Activated T-cell treated with anti-CD3 and anti-CD28 coated beads, Interleukin-2, amount 50 U/mL, for 1 hour (primary cell): ENCODE data around the gene KCNA3.
A peak's percentile ranks its signal among the peaks of the same experiment; 100 is the strongest.
"Not testable (repeated sequence)": the region's sequence is repeated elsewhere in the genome, so short reads cannot be mapped to it uniquely, and the experiment has no call there.

Experiments used
- DNase-seq: peaks from one replicate; pipeline ENCODE4 v3.0.0-alpha.2; 2020

The KCNA3 gene

DNA sequence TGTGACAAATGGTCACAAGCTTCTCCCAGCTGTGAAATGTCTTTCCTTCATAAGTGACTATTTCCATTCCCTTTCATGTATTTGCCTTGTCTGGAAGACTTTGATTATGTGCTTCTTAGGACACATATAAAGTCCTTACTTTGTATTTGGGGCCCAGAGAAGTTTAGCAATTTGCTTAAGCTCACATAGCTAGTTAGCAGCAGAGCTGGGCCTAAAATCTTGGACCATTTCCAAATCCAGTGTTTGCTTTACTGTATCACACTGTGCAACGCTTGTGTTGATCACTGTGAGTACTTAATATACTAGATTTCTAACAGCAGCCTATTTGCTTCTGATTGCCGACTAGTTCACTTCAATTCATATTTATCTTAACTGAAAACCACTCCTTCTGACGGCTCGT, 2.2 kb upstream of the KCNA3 start:
- no peak for DNase-seq

DNA sequence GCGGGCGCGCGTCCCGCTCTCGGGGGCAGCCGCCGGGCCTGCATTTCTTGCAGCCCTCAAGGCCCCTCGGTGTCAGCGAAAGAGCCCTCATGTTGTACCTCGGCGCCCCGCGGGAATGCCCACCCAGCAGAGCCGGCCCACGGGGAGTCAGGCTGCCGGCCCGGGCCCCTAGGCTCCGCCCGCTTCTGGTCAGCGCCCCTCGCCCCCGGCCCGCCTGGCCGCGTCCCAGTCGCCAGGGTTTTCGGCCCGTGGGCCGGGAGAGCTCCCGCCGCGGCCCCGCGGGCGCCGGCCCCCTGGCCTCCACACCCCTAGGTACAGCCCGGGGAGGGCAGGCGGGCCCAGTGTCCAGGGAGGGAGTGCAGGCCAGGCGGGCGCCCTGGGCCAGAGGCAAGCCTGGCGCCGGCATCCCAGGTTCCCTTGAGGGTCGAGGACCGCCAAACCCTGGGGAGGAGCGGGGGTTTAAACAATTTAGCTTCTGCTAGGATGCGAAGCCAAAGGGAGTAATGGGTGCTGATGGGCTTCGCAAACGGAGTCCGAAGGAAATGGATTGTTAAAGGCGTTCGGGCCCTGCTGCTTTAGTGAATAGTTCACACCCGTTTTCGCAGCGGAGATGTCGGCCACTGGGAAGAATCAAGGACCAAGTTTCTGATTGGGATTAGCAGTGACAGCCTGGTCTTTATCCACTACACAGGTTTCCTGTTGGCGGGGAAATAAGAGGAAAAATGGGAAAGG, 486 bp upstream of the KCNA3 start:
- DNase-seq = no peak

DNA sequence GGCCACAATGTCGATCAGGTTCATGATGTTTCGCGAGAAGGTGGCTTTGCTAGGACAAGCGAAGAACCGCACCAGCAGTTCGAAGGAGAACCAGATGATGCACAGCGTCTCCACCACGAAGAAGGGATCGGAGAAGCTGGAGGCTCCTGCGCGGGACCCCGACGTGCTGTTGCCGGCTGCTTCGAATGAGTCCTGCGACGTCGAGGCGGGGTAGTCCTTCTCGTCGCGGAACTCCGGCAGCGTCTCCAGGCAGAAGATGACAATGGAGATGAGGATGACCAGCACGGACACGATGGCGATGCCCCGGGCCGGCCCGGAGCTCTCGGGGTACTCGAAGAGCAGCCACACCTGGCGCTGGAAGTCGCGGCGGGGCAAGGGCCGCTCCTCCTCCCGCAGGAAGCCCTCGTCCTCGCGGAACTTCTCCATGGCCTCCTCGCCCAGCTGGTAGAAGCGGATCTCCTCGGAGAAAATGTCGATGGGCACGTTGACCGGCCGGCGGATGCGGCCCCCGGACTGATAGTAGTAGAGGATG, 869 bp downstream of the KCNA3 start:
- DNase-seq = no peak

DNA sequence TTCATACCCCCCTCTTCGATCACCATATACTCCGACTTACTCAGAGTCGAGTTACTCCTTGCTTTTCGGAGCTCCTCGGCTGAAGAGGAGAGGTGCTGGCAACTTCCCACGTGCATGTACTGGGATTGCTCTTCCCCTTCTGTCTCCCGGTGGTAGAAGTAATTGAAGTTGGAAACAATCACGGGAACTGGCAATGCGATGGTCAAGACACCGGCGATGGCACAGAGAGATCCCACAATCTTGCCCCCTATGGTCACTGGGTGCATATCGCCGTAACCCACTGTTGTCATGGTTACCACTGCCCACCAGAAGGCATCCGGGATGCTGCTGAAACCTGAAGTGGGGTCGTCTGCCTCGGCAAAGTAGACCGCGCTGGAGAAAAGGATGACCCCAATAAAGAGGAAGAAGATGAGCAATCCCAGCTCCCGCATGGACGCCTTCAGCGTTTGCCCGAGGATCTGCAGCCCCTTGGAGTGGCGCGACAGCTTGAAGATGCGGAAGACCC, 1.5 kb downstream of the KCNA3 start:
- DNase-seq = peak; percentile 54

DNA sequence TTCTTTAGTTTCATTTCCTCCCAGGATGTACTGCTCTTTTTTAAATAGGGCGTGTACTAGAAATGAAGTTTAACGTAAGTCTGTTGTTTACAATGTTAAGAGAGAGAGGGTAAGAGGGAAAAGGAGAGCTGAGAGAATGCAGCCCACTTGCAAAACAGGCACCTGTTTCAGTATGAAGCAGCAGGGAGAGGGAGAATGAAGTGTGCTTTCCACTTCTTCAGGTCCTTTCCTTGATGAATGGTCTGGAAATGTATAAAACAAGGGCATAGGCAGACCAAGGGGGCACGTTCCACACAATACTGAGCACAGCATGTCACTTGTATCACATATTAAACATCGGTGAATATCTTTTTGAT, 2.0 kb downstream of the KCNA3 start:
- no peak for DNase-seq

DNA sequence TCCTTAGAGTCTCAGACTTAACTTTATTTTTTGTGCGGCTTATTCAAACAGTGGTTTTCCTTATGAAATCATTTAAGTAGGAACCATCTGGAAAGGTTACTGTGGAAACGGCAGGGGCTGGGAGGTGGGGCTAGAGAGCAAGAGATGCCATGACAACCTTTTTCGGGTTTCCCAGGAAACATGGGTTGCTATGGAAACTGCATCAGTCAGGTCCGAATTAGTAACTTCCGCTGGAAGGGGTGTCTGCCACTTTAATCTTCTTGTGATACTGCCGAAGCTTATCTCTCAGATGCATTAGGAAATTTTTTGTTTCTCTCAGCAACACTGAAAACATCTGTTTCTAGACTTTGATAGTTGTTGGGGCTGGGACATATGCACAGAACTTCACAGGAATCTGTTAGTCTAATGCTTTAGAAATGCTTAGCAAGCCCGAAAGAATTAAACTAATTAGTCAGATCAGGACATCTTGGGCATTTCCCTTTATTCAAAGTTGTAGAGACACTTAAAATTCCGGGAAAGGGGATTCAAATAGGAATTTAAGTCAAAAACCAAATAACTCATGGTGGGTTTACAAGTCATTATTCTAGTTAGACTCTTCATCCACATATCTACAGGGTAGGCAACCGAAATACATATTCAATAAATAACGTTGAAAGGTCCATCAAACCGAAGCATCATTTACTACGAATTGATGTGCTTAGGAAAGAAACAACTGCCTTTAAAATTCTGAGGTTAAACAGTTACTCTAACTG, 2.6 kb downstream of the KCNA3 start:
- peak; percentile 59 for DNase-seq

DNA sequence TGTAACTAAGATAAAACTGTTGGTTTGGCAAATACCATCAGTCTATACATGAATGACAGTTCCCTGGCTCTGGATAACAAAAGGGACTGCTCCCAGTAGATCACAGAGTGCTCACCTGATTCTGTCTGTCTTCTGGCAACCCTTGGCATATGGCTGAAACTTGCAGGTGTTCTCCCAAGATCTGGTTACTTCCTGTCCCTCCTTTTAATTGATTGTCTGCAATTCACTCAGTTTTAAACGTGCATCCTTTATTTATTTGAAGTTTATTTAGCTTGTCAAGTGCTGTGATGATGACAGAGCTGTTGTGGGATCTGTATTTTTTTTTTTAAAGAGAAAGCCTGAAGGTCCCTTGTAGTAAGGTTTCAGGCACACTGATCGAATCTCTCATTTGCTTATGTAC, 3.4 kb downstream of the KCNA3 start:
- no peak for DNase-seq

DNA sequence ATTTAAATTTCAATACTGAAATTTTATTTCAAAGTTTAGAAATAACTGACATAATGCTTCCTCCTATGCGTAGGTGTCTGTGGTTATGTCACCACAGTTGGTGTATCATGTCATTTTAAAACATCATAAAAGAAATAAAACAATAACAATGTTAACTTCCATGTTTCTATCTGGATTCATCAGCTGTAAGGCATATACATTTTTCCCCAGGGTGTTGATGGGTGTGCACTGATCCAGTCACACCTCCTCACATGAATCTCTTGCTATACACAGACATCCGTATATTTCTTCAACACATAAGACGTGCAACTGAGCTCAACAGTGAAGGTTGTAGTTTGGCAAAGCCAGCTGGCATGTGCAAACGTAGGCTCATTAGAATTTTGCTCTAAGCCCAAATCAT, 6.2 kb downstream of the KCNA3 start:
- no peak for DNase-seq

DNA sequence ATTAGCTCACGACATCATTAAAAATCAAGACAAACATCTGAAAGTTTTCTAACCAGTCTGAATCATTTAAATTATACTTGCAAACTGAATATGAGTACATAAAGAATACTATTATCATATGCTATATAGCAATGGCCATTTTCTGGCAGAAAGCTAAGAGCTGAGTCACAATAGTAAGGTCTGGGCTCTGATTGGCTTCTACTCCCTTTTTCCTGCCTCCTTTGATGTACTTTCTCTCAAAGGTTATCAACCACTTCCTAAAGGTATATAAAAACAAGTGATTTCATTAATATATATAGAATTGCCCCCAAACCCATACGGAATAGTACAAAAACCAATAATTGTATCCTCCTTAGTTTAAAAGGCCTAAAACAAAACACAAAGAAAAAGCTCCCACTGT, 7.0 kb downstream of the KCNA3 start:
- DNase-seq = no peak

DNA sequence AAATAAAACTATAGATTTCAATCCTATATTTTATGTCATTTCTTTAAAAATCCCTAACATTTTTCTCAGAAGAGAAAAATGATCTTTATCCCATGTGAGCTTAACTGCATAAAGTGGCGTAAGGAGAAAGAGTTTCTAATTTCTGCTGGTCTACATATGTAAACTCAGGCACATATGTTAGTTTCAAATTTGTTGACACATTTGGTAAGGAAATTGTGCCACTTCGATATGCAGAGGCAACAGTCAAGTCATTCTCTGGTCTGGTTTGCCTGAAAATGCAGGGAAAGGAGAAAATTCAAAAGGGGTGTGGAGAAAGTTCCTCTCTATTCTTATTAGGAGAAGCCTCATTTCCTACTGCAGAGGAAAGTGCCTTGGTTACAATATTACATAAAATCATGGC, 11.5 kb downstream of the KCNA3 start:
- DNase-seq = no peak

DNA sequence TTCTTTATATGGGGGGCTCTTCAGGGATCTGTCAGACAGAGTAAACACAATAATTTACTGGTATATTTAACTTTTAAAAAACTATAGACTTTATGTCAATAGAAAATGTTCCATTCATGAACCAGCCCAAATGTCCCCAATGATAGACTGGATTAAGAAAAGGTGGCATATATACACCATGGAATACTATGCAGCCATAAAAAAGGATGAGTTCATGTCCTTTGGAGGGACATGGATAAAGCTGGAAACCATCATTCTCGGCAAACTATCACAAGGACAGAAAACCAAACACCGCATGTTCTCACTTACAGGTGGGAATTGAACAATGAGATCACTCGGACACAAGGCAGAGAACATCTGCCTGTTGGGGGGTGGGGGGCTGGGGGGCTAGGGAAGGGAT, 15.2 kb downstream of the KCNA3 start:
- not testable (repeated sequence) for DNase-seq

DNA sequence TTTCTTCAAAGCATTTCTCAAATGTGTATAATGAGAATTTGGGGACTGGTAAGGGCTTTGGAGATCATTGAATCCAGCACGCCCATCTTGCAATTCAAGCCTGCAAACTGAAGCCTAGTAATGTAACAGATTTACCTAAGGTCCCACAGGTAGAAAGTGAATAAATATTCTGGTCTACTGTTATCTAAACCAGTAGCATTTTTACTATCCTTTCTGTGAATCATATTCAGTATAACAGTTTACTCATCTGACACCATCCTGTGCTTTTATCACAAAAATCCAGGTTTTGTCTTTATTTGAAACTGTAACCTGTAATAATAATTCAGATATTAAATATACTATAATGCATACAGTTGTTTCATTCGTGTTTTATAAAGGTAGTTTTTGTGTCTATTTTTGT, 17.4 kb downstream of the KCNA3 start:
- DNase-seq = no peak

DNA sequence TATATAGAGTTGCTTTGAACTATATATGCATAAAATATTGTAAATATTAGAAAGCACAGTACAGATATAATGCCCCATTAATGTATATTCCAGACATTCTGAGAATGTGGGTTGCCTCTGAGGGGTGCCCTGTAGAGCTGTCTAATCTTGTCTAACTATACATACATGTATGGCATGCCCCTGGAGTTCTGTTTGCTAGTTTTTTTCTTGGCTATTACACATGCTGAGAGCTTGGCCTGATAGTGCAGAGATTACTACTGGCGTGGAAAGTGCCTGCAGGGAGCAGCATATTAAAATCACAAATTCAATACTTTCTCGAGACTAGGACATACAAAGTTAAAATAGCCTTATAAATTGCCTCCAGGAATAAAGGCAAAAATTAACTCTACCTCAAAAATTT, 24.1 kb downstream of the KCNA3 start:
- no peak for DNase-seq

DNA sequence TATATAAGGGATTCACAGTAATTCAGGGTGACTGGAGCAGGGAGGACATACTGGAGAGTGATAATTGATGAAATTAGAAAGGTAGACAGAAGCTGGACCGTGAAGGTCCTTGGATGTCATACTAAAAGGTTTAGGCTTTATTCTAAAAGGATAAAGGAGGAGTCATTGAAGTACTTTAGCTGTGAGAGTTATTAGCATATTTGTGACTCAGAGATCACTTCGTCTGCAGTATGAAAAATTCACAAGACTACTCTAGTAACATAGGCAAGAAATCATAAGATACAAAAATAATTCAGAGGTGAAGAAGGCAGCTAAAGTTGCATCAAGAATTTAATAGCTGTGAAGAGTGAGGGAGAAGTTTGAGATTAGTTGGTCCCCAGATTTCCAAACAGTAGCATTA, 26.3 kb downstream of the KCNA3 start:
- no peak for DNase-seq

DNA sequence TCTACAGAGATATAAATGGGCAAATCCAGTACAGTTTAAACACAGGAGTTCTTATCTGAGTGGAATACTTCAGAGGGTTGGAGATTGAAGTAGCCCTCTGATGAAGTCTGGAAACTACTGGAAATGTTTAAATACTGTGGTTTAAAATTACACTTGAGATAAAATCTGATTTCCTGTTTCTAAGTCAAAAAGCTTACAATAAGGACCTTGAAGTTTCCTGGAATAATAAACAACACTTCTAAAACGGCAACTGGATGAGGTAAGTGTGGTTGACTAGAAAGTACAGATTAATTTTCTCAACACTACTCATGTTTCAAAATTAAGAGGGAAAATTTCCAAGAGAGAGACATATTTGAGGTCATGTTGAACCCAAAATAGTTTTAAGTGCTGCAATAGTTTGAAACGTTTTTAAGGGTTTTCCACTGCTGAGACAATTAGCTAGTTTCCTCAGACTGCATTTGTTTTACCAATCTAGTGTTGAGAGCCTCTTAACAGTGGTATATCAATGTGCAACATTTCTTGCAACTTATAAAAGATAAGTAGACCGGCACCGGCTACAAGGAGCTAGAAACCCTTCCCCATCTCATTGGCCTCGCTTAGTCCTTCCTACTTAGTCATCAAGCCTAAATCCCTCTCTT, 27.4 kb downstream of the KCNA3 start:
- no peak for DNase-seq

DNA sequence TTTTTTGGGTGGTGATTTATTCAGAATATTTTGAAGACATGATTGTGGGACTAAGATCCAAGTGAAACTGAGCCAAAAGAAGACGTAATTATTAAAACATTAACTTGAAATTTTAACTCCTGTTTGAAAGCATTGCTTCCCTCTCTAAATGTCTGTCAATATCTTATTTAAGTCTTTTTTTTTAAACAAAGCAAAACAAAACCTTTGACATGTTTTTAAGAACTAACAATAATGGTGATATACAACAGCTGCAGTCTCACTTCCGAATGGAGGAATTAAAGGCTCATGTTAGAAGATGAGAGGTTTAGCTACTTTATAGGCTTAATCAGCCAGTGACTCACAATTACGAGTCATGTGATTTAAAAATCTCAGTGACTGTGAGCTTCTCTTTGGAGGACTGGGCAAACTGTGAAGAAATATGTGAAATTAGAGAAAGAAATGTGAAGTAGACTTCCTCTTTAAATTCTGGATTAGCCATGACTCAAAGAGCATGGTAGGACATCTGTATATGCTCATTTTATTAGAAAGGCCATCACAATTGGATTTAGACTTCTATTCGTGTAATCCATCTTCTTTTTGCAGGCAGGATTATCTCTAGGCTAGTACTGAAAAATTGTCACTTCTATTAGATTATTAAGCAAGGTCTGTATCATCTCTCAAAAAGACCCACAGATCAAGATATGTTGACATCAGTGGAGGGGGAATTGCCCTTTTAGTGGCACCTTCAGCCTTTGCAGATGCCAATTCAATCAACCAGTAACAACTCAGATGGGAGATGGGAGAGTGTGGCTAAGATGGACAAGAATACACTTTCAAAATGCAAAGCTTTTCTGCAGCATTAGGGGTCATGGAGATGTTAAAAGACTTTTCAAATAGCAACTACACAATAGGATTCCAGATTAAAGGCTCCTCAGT, 28.7 kb downstream of the KCNA3 start:
- DNase-seq = no peak

DNA sequence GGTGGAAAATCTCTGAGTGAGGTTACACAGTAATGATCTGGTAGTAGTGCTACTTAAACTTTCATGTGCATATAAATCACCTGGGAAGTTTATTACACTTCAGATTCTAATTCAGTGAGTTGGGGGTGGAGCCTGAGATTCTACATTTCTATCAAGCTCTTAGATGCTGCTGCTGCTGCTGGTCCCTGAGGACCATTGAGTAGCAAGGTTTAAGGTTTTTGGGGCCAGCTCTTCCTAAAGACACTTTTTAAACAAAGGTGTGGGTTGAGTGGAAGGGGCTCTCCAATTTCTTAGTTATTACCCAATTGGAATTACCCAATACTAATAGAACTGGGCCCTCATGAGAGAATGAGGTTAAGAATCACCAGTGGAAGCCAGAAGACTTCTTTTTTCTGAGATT, 29.5 kb downstream of the KCNA3 start:
- DNase-seq = no peak

DNA sequence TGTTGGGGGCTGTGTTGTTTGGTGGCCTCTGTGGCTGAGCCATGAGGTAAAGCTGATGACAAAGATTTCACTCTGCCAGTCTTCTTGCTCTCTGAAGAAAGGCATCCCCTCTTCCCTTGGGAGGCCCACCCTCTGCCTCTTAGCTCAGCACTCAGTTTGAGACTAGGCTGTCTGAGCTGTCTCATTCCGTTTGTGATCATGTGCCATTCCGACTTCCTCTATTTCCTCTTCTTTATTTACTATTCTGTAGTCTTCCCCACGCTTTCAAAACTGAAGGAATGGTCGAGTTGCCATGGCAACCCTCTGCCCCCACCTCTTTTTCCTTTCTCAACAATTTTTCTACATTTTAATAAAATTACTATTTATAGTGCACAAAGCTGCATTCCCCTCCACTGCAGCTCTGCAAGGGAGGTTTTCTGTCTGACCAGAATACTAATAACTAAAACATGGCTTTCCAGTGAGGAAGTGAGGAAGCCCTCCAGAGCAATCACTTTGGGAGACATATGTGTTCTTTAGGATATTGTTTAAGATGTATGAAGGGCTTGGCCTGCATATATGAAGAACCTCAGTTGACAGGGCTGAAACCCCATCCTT, 30.8 kb downstream of the KCNA3 start:
- DNase-seq = no peak

DNA sequence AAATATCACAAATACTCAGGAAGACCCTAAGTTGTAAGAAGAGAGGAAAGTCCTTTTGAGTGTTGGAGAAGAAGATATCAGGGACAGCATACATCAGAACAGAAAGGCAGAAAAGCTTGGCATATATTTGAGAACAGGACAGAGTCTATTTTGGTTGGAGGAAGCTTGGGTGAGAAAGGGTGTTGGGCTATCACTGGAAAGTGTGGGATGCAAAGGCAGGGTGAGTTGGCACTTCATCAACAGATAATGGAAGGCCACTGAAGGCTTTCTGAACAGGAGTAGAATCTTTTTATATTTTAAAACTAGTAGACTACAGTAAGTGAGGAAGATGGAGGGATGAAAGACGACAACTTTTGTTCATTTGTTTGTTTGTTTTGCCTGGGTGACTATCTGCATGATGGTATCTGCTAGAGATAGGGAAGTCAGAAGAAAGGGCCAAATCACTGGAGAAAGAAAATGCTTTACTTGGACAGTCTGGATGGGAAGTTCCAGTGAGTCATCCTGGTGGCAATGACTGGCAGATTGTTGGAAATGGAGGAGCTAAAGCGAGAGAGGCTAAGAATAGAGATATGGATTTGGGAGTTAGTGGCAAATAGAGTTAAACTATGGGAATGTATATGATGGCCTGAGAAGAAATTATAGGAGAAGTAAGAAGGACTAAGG, 34.9 kb downstream of the KCNA3 start:
- DNase-seq = no peak

DNA sequence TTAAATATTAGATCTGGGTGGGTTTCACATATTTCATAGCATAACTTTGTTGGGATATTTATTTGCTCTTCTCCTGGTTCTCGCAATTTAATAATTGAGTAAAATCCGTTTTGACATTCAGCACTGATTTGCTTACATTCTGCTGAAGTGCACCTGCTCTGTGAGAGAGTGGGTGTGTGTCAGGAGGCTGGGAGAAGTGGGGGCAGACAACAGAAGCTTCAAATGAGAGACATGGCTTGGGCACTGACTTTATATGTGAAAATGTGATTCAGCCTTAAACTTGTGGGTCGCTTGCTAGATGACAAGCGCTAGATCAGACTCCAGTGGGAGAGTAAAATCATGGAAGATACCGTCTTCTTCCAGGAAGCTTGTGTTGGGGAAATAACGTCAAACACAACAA, 36.2 kb downstream of the KCNA3 start:
- DNase-seq = no peak

DNA sequence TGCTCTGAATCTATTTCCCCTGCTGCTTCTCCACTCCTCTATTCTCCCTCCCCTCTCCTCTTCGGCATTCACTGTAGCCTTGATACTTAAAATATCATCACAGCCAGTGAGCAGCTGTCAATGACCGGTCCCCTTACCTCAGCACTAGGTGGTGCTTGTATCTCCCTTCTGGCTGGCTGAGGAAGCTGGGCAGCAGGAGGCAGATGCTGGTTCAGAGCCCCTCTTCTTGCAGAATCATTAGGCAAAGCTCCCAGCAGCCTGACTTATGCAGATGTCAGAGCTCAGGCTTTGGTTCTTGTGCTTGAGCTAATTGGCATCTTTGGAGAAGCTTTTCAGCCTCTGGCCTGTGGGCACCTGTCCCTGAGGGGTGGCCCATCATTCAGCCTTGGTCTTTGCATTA, 36.7 kb downstream of the KCNA3 start:
- no peak for DNase-seq

DNA sequence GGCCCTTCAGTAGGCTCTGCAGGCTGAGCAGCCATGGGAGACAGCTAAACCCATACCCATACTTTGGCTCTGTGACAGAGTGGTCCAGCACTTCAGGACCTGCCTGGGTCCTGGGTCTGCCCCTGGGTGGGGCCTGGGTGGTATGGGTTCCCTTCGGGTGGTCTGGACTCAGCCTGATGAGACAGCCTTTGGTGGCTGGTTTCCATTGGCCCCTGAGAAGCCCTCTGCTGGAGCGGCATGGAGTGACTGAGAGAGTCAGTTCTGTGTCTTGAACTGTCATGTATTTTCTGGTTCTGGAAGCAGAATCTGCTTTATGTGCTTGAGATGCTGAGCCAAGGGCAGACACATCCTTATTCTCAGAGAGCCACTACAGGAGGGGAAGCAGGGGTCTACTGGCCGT, 37.3 kb downstream of the KCNA3 start:
- peak; percentile 40 for DNase-seq
